ENCODE results near the gene WDR11. TPM values are rescaled to one million over a fixed set of nuclear protein-coding genes. Genes with fewer than 3 reads are reported as not detected.

The WDR11 gene
- total and polyA plus RNA-seq, 2 donors from 2014 or later: 20.5 to 60.8 TPM

DNA sequence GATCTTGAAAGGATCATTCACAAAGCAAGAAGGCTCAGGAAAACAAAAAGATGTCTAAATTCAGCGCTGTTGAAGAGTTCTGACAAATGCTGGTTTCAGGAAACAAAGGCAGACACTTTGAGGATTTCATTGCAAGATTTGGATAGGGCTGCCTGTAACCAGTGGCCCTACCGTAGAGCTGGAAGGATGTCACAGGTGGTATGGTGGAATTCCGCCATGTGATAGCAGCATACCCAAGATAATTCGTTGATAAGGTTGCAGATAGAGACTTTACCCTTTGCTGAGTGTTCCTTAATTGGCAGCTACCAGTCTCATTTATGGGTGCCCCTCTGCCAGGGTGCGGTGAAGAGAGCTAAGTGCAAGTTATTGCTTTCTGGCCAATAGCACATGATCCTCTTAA, 100.1 kb downstream of the WDR11 start:
- TF ChIP-seq, protein P1, sequence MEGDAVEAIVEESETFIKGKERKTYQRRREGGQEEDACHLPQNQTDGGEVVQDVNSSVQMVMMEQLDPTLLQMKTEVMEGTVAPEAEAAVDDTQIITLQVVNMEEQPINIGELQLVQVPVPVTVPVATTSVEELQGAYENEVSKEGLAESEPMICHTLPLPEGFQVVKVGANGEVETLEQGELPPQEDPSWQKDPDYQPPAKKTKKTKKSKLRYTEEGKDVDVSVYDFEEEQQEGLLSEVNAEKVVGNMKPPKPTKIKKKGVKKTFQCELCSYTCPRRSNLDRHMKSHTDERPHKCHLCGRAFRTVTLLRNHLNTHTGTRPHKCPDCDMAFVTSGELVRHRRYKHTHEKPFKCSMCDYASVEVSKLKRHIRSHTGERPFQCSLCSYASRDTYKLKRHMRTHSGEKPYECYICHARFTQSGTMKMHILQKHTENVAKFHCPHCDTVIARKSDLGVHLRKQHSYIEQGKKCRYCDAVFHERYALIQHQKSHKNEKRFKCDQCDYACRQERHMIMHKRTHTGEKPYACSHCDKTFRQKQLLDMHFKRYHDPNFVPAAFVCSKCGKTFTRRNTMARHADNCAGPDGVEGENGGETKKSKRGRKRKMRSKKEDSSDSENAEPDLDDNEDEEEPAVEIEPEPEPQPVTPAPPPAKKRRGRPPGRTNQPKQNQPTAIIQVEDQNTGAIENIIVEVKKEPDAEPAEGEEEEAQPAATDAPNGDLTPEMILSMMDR (IDR thresholded peaks at IDR 0.05; ENCODE audit: borderline replicate concordance, extremely low read depth, insufficient read depth): no peak
- Histone ChIP-seq H3K27ac (ENCODE audit: low read depth in 2 of 2, low read length in 2 of 2) (no peak overlapping the region), H3K9ac (ENCODE audit: low read length in 3 of 3) (no peak overlapping the region), H3K4me3 (ENCODE audit: low read length in 3 of 3) (no peak overlapping the region), H3K36me3 (ENCODE audit: control insufficient read depth in 2 of 3, insufficient read depth in 3 of 3, low read length in 3 of 3) (no peaks in the 10 kb centered on the region), H3K4me1 (ENCODE audit: control insufficient read depth in 2 of 3, insufficient read depth in 2 of 3, low read depth in 1 of 3, low read length in 3 of 3) (peaks cover 0 to 4% (median 3%) of the 10 kb centered on the region in 3 donors), H3K27me3 (ENCODE audit: control insufficient read depth, insufficient read depth, low read length) (no peaks in the 10 kb centered on the region), H3K9me3 (ENCODE audit: control insufficient read depth in 2 of 3, insufficient read depth in 1 of 3, low read length in 3 of 3) (peaks cover 0 to 15% (median 0%) of the 10 kb centered on the region in 3 donors)
- intact Hi-C loops (cut with DNase I): no loop called here
- DNase-seq: no peak
- no peak for FAIRE-seq

DNA sequence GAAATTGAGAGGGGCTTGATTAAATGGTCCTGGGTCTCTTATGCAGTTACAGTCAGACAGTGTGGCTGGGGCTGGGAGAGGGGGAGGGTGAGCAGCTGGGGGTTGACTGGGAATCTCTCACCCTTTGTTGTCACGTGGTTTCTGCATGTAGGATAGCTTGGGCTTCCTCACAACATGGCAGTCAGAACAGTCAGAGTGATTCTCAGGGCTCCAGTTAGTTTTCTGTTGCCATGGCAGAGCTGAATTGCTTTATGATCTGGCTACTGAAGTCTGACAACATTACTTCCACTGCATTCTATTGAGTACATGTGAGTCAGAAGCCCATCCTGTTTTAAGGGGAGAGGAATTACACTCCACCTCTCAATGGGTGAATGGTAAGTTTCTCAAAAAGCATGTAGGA, 102.7 kb downstream of the WDR11 start:
- no peak for DNase-seq
- intact Hi-C loops (cut with DNase I): no loop called here
- no peak overlapping the region for H3K4me3 ChIP-seq (ENCODE audit: low read length in 3 of 3)
- peaks cover 0 to 15% (median 0%) of the 10 kb centered on the region in 3 donors for H3K9me3 ChIP-seq (ENCODE audit: control insufficient read depth in 2 of 3, insufficient read depth in 1 of 3, low read length in 3 of 3)
- TF ChIP-seq, protein P1 (IDR thresholded peaks at IDR 0.05; ENCODE audit: borderline replicate concordance, extremely low read depth, insufficient read depth): no peak
- H3K36me3 ChIP-seq (ENCODE audit: control insufficient read depth in 2 of 3, insufficient read depth in 3 of 3, low read length in 3 of 3): no peaks in the 10 kb centered on the region
- FAIRE-seq: no peak
- peaks cover 0 to 4% (median 3%) of the 10 kb centered on the region in 3 donors for H3K4me1 ChIP-seq (ENCODE audit: control insufficient read depth in 2 of 3, insufficient read depth in 2 of 3, low read depth in 1 of 3, low read length in 3 of 3)
- no peak overlapping the region for H3K27ac ChIP-seq (ENCODE audit: low read depth in 2 of 2, low read length in 2 of 2)
- H3K9ac ChIP-seq (ENCODE audit: low read length in 3 of 3): no peak overlapping the region
- no peaks in the 10 kb centered on the region for H3K27me3 ChIP-seq (ENCODE audit: control insufficient read depth, insufficient read depth, low read length)

Measured in kidney (tissue), 14 donors.